Upper lobe of left lung (tissue), 6 donors: ENCODE results near the gene GABBR1. TPM values are rescaled to one million over a fixed set of nuclear protein-coding genes. Genes with fewer than 3 reads are reported as not detected.

Experiments used
- ATAC-seq, 2 donors: fragments of 200-7000 bp; cut with Tn5 transposase; one replicate each; pipeline ENCODE4 v1.9.1; 2022; ENCODE audit warnings: mild to moderate bottlenecking in 2 of 2, moderate library complexity in 2 of 2; ENCODE audit not compliant: low FRiP score in 2 of 2
- DNase-seq, 2 donors: peaks; one replicate each; pipeline ENCODE4 v3.0.0-alpha.2; 2019 to 2020
- H3K27ac ChIP-seq, 4 donors: fragments of 200-600 bp; sonication (generic); one replicate each; pipeline ENCODE4 v1.5.1; 2016 to 2019
- H3K27me3 ChIP-seq, 4 donors: fragments of 200-600 bp; sonication (generic); one replicate each; pipeline ENCODE4 v1.5.1; 2017 to 2019
- H3K36me3 ChIP-seq, 4 donors: fragments of 200-600 bp; sonication (generic); one replicate each; pipeline ENCODE4 v1.5.1; 2016 to 2019
- H3K4me1 ChIP-seq, 4 donors: fragments of 200-600 bp; sonication (generic); one replicate each; pipeline ENCODE4 v1.5.1; 2018 to 2019
- H3K4me3 ChIP-seq, 4 donors: fragments of 200-600 bp; sonication (generic); one replicate each; pipeline ENCODE4 v1.5.1; 2017 to 2019; ENCODE audit warnings: mild to moderate bottlenecking in 2 of 4, moderate library complexity in 1 of 4
- H3K9me3 ChIP-seq, 4 donors: fragments of 200-600 bp; sonication (generic); one replicate each; pipeline ENCODE4 v1.5.1; 2018 to 2019
- CTCF ChIP-seq, 6 experiments: fragments of 450-650 bp in 4 of 6; fragments of 200-600 bp in 2 of 6; sonication (generic) in 2 of 6; IDR thresholded peaks; one replicate each; pipeline ENCODE4 v1.5.1; 2016 to 2019; ENCODE audit warnings: antibody characterized with exemption in 6 of 6
- EP300 ChIP-seq, 4 donors: sonication (generic); formaldehyde crosslinking; IDR thresholded peaks; one replicate each; pipeline ENCODE4 v1.5.1; 2017; ENCODE audit warnings: antibody characterized with exemption in 4 of 4, control low read depth in 2 of 4
- POLR2A ChIP-seq, 4 donors: fragments of 450-650 bp; IDR thresholded peaks; one replicate each; pipeline ENCODE4 v1.5.1; 2016 to 2017; ENCODE audit warnings: antibody characterized with exemption in 4 of 4, mild to moderate bottlenecking in 2 of 4
- POLR2AphosphoS5 ChIP-seq, 2 donors: sonication (generic); formaldehyde crosslinking; IDR thresholded peaks; one replicate each; pipeline ENCODE4 v1.5.1; 2017; ENCODE audit warnings: antibody characterized with exemption in 2 of 2
- WGBS, 2 donors: methylation state at CpG; one replicate each; pipeline ENCODE4 v1.1.5; 2017 to 2018; 5-methylcytosine and 5-hydroxymethylcytosine counted together
- total RNA-seq, 6 donors: library from RNA; depleted of rRNA in 4 of 6; stranded (reverse); fragments of >200 nt in 4 of 6; gene quantifications; one replicate each; pipeline versions ENCODE4 v1.1.0 to v1.2.1, GENCODE V29; 2016 to 2021
- donor health status: DM: no; HTN: no; CAD: no; lungs with moderate emphysema.
- donor health status: DM: no; HTN: yes; CAD: no; lungs with severe emphysema.

The GABBR1 gene
- total RNA-seq, 6 donors from 2014 or later, result 13.2 to 171 (median 34.8) TPM

- no peak for DNase-seq
- Histone ChIP-seq H3K9me3 (no peaks in the 10 kb centered on the region), H3K4me3 (no peak overlapping the region), H3K27ac (no peak overlapping the region), H3K36me3 (peaks cover 0 to 32% (median 9%) of the 10 kb centered on the region in 4 donors), H3K4me1 (peaks cover 17 to 24% (median 18%) of the 10 kb centered on the region in 4 donors), H3K27me3 (no peaks in the 10 kb centered on the region)
- TF ChIP-seq CTCF (IDR thresholded peaks at IDR 0.05) (no peak), POLR2AphosphoS5 (IDR thresholded peaks at IDR 0.05) (no peak), EP300 (IDR thresholded peaks at IDR 0.05) (no peak), POLR2A (IDR thresholded peaks at IDR 0.05) (no peak)
- ATAC-seq, result no peak
- WGBS, 2 donors, result 59 to 67% methylated on average over 7 of the region's 7 CpGs
Measured at GRCh38 chr6:29625337-29625930, 7.5 kb downstream of the GABBR1 start.

- Histone ChIP-seq H3K4me3 (no peak overlapping the region), H3K36me3 (peaks cover 0 to 41% (median 11%) of the 10 kb centered on the region in 4 donors), H3K9me3 (no peaks in the 10 kb centered on the region), H3K27ac (no peak overlapping the region), H3K27me3 (no peaks in the 10 kb centered on the region), H3K4me1 (peaks cover 17 to 24% (median 18%) of the 10 kb centered on the region in 4 donors)
- DNase-seq, result no peak
- WGBS, 2 donors, result 86 to 88% methylated on average over 3 of the region's 3 CpGs
- TF ChIP-seq POLR2AphosphoS5 (IDR thresholded peaks at IDR 0.05), result no peak
- no peak for TF ChIP-seq EP300 (IDR thresholded peaks at IDR 0.05)
- no peak for TF ChIP-seq POLR2A (IDR thresholded peaks at IDR 0.05)
- no peak for TF ChIP-seq CTCF (IDR thresholded peaks at IDR 0.05)
- ATAC-seq, result no peak
Measured at GRCh38 chr6:29624520-29624961, 8.4 kb downstream of the GABBR1 start.

GRCh38 chr6:29620630-29621029 lies 12.4 kb downstream of the GABBR1 start:
- DNase-seq (no peak), ATAC-seq (no peak)
- 72 to 74% methylated on average over 4 of the region's 4 CpGs for WGBS, 2 donors
- TF ChIP-seq POLR2AphosphoS5 (IDR thresholded peaks at IDR 0.05) (no peak), EP300 (IDR thresholded peaks at IDR 0.05) (no peak), CTCF (IDR thresholded peaks at IDR 0.05) (no peak), POLR2A (IDR thresholded peaks at IDR 0.05) (no peak)
- Histone ChIP-seq H3K36me3 (peaks cover 0 to 64% (median 11%) of the 10 kb centered on the region in 4 donors), H3K9me3 (no peaks in the 10 kb centered on the region), H3K27me3 (no peaks in the 10 kb centered on the region), H3K4me1 (no peaks in the 10 kb centered on the region), H3K27ac (no peak overlapping the region), H3K4me3 (no peak overlapping the region)

- Histone ChIP-seq H3K27ac (no peak overlapping the region), H3K9me3 (no peaks in the 10 kb centered on the region), H3K4me1 (no peaks in the 10 kb centered on the region), H3K27me3 (no peaks in the 10 kb centered on the region), H3K36me3 (peaks cover 0 to 71% (median 11%) of the 10 kb centered on the region in 4 donors), H3K4me3 (no peak overlapping the region)
- no peak for DNase-seq
- peak in 1 of 2 donors; percentile 12 for ATAC-seq
- WGBS, 2 donors, result 100% methylated on average over 1 of the region's 1 CpG
- TF ChIP-seq EP300 (IDR thresholded peaks at IDR 0.05) (no peak), POLR2AphosphoS5 (IDR thresholded peaks at IDR 0.05) (no peak), CTCF (IDR thresholded peaks at IDR 0.05) (no peak), POLR2A (IDR thresholded peaks at IDR 0.05) (no peak)
Measured at GRCh38 chr6:29619578-29620160, 13.3 kb downstream of the GABBR1 start.
